GM21529 (cell line): ENCODE data around the gene SLC1A7.

Source experiments
- ATAC-seq: cut with Tn5 transposase; IDR thresholded peaks from one replicate; pipeline ENCODE4 v1.9.1; 2021; ENCODE audit not compliant: unreplicated experiment

SLC1A7 gene

GRCh38 chr1:53063744-53064515, 78.5 kb downstream of the SLC1A7 start:
- no peak for ATAC-seq

GRCh38 chr1:53062708-53063591, 79.5 kb downstream of the SLC1A7 start:
- ATAC-seq, result no peak

GRCh38 chr1:53061859-53062707, 80.4 kb downstream of the SLC1A7 start, which contains the start of gene PODN:
Gene PODN (plus strand): TSS chr1:53062213. CDS start chr1:53069856, 7,643 bp downstream.
- ATAC-seq, result no peak

DNA sequence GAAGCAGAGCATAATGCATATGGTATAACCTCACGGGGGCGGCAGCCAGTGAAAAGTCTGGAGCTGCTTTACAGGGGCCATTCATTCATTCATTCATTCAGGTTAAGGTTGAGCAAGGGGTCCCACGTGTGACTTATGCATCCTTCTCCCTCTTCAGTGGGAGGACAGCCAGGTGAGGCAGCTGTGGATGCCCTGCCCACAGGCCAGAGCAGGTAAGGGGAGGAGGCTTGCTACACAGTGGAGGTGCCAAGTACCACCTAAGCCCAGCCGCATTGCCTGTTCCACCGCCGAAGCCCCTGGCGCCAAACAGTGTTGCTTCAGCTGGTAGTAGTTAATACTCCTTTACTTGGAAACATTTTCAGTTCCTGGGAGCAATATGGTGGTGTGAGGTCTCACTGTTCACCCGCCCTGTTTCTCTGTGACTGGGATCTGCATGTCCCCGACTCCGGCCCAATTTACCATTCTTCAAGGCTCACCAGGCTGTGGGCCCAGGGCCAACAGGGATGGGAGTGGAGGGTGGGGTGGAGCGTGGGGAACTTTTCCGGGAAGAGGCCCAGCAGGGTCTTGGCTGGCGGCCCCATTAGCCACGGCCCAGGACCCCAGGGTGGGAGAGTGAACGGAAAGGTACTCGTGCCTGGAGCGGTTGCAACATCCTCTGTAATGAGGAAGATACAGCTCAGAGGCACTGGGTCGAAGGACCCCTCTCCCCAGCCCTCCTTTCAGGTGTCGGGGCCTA, 81.1 kb downstream of the SLC1A7 start:
- ATAC-seq, result no peak

- ATAC-seq, result no peak
Observed at GRCh38 chr1:53060579-53060978, 81.9 kb downstream of the SLC1A7 start.

DNA sequence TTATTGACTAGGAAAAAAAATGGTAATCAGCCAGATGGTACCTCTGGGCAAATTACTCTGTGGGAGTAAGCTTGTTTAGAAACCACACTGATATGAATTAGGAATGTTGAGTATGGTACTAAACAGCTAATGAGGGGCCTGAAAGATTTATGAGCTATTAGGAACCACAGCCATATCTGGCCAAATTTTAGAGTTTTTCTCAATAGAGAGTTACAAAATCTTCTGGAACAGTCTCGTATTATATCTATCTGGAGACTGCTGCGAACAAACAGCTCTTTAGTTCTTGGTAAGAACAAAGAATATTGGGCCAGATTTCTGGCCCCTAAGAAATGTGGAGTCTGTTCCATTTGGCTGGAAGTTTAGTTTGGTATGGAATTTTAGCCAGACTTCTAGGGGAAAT, 85.3 kb downstream of the SLC1A7 start:
- no peak for ATAC-seq

DNA sequence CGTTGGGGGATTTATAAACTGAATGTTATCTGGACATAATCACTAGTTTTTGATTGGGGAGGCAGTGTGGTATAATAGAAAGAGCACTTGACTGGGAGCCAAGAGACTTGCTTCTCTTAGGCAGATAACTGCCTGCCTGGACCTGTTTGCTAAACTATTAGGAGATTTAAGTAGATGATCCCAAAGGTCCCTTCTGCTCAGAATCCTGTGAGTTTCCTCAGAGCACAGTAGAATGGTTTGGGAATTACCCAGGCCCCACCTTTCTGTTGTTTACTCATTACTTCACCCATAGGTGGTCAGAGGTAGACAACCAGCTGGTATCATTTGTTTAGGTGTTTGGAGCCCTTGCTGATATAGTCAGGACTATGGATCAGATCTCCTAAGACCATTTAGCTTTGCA, 90.8 kb downstream of the SLC1A7 start:
- ATAC-seq, result no peak

DNA sequence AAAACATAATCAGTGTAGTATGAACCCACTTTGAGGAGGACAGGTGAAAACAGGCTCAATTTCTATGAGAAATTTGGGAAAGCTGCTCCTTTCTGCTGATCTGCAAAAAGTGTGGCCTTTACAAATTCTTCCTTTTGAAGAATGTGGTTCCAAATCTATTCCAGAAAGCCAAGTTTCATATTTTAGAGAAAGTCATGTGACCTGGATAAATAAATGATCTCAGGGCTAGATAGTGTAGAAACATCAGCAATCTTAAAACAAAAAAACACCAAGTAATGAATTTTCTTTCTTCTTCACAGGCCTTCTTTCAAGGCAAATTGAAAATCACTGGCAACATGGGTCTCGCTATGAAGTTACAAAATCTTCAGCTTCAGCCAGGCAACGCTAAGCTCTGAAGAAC, 92.1 kb downstream of the SLC1A7 start:
- ATAC-seq, result no peak

GRCh38 chr1:53049574-53049967, 92.9 kb downstream of the SLC1A7 start:
- no peak for ATAC-seq

GRCh38 chr1:53048960-53049573, 93.4 kb downstream of the SLC1A7 start:
- no peak for ATAC-seq

DNA sequence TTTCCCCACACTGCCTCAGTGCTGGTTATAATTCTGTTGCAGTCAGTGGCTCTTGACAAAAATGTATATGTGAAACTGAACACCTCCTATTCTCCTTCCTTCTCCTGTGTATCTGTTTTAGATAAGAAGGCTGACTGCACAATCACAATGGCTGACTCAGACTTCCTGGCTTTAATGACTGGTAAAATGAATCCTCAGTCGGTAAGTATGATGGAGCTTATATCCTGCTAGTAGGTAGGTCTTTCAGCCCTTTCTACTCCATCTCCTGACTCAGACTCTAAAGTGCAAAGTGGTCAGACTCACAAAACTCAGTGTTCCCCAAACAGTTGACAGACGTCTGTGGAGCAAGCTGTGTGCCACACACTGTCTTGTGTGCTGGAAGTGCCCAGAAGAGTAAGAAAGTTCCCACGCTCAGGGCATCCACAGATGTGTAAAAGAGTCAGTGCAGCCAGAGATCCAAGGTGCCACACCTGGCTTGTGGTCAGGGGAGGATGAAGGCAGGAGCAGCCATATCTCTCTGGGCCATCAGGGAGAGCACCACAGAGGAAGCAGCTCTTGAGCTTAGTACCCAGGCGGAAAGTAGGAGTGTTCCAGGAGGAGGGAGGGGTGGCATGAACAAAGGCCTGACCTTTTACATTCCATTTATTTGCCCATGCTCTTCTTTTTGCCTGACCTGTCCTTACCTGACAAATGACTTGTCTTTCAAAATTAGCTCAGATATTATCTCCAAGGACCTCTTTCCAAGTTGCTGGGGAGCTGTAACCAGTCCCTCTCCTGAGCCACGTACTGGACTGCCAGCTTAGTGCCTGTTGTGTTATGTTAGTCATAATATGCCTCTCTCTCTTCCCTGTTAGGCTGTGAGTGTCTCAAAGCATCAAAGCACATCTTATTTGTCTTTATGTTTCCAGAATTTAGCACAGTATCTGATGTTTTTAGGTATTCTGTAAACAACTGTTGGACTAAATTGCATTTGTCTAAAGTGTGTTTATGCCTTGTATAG, 94.4 kb downstream of the SLC1A7 start:
- ATAC-seq, result no peak

DNA sequence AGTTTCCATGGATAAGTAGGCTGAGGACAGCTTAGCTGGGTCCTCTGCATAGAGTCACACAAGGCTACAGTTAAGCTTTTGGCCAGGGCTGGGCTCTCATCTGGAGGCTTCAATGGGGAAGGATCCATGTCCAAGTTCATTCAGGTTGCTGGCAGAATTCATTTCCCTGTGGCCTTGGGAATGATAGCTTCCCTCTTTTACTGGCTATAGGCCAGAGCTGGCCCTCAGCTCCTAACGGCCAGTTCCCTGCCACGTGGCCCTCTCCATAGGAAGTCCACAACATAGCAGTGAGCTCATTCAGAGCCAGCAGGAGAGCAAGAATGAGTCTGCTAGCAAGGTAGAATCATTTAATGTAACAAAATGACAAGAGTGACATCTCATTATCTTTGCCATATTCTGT, 95.5 kb downstream of the SLC1A7 start:
- no peak for ATAC-seq

DNA sequence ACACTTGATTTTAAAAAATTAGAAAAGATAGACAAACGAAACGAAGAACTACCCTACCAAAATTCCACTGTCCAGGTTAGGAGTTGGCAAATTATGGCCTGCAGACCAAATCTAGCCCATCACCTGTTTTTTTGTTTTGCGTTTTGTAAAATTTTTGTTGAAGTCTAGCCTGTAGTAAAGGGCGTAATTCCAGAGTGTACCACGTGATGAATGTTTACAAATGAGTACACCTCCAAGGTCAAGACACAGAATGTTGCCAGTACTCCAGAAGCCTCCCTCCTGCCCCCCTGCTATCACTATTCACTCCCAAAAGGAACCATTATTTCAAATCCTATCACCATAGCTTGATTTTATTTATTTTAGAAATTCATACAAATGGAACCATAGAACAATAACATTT, 97.5 kb downstream of the SLC1A7 start:
- no peak for ATAC-seq

GRCh38 chr1:53043271-53043670, 99.2 kb downstream of the SLC1A7 start:
- no peak for ATAC-seq

DNA sequence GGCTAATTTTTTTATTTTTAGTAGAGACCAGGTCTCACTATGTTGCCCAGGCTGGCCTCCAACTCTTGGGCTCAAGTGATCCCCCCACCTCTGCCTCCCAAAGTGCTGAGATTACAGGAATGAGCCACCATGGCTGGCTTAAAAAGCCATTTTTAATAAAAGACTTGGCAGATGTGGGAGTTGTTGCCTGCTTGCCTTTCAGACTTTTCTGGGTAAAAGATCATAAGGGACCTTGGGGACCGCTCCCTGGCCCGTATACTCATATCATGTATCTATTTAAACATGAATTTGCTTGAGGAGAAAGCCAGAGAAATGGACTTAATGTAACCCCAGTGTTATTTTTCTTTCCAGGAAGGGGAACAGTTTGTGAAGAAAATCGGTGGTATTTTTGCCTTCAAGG, 103.9 kb downstream of the SLC1A7 start:
- no peak for ATAC-seq
